Endothelial cell of umbilical vein (primary cell): ENCODE measurements around the gene DUSP22. TPM values are rescaled to one million over a fixed set of nuclear protein-coding genes. Genes with fewer than 3 reads are reported as not detected.

ENCODE experiments used
- BruUV-seq: library from RNA; stranded (reverse); fragments of 400-500 nt; replicated peaks from 2 replicates; lab custom pipeline; 2021; lab: Mats Ljungman, UMichigan
- CTCF ChIA-PET: fragments of 300-600, 350-600 bp; sonication (Branson Sonifier 250); formaldehyde crosslinking; loops from one replicate; lab custom pipeline; 2021; ENCODE audit warnings: antibody characterized with exemption, inconsistent platforms; lab: Charles Lee
- POLR2A ChIA-PET: fragments of 300-600, 350-600 bp; sonication (Branson Sonifier 250); formaldehyde crosslinking; loops from one replicate; lab custom pipeline; 2021; ENCODE audit warnings: antibody characterized with exemption, inconsistent platforms; lab: Charles Lee
- DNase-seq: peaks from one replicate; pipeline ENCODE4 v3.0.0-alpha.2; 2011; ENCODE audit warnings: low read depth, low spot score
- FAIRE-seq: peaks from 2 replicates; lab custom pipeline; 2011; peaks lifted over from hg19 to GRCh38; lab: Jason Lieb, UNC
- H2AFZ ChIP-seq: 2 replicates; pipeline ENCODE4 v1.6.0; 2012; ENCODE audit warnings: low read depth, low read length, control low read depth, inconsistent platforms
- H3K27ac ChIP-seq: 2 replicates; pipeline ENCODE4 v1.5.1; 2011; ENCODE audit warnings: low read depth, mild to moderate bottlenecking, control low read depth, low read length, moderate library complexity; ENCODE audit not compliant: insufficient read depth
- H3K27me3 ChIP-seq, 2 experiments: 2 replicates each; pipeline versions ENCODE4 v1.6.0 to v1.6.1; 2011; ENCODE audit warnings: low read length in 2 of 2, mixed read lengths in 1 of 2; ENCODE audit not compliant: control insufficient read depth in 2 of 2, insufficient read depth in 2 of 2
- H3K36me3 ChIP-seq, 2 experiments: 2 replicates in 1 of 2; 3 replicates in 1 of 2; pipeline ENCODE4 v1.5.1; 2011; ENCODE audit warnings: low read length in 2 of 2, mild to moderate bottlenecking in 1 of 2, moderate library complexity in 1 of 2; ENCODE audit not compliant: control insufficient read depth in 2 of 2, insufficient read depth in 2 of 2; ENCODE audit errors: extremely low read depth in 1 of 2
- H3K4me1 ChIP-seq: 3 replicates; pipeline ENCODE4 v1.5.1; 2011; ENCODE audit warnings: mild to moderate bottlenecking, low read length; ENCODE audit not compliant: control insufficient read depth, insufficient read depth; ENCODE audit errors: extremely low read depth
- H3K4me2 ChIP-seq: 2 replicates; pipeline ENCODE4 v1.6.1; 2011; ENCODE audit warnings: low read length, control low read depth, mixed read lengths; ENCODE audit not compliant: insufficient read depth
- H3K4me3 ChIP-seq, 3 experiments: fragments of 200-600 bp in 1 of 3; sonication (generic), shearing (Covaris generic) in 1 of 3; replicated peaks in 1 of 3; 2 replicates each; pipeline ENCODE4 v1.5.1; 2011 to 2016; ENCODE audit warnings: control low read depth in 3 of 3, low read length in 3 of 3, mild to moderate bottlenecking in 2 of 3, inconsistent platforms in 1 of 3, low read depth in 1 of 3, moderate library complexity in 1 of 3; ENCODE audit not compliant: insufficient read depth in 1 of 3
- H3K79me2 ChIP-seq: 2 replicates; pipeline ENCODE4 v1.6.0; 2012; ENCODE audit warnings: low read length, inconsistent platforms; ENCODE audit not compliant: control insufficient read depth, insufficient read depth
- H3K9ac ChIP-seq: replicated peaks from 2 replicates; pipeline ENCODE3; 2011; ENCODE audit warnings: low read length, control low read depth; ENCODE audit not compliant: insufficient read depth; ENCODE audit errors: extremely low read depth
- H3K9me1 ChIP-seq: replicated peaks from 3 replicates; pipeline ENCODE4 v1.6.0; 2011; ENCODE audit warnings: mild to moderate bottlenecking, low read length; ENCODE audit not compliant: control insufficient read depth, insufficient read depth; ENCODE audit errors: extremely low read depth
- H3K9me3 ChIP-seq: replicated peaks from 2 replicates; pipeline ENCODE4 v1.5.1; 2012; ENCODE audit warnings: low read length, inconsistent platforms; ENCODE audit not compliant: control insufficient read depth, insufficient read depth
- H4K20me1 ChIP-seq: replicated peaks from 2 replicates; pipeline ENCODE3; 2011; ENCODE audit warnings: mild to moderate bottlenecking, low read length; ENCODE audit not compliant: control insufficient read depth, insufficient read depth; ENCODE audit errors: extremely low read depth
- CTCF ChIP-seq, 2 donors: IDR thresholded peaks; 1 replicate in 1 of 2; 2 replicates in 1 of 2; pipeline ENCODE4 v1.5.1; 2011; ENCODE audit warnings: low read length in 2 of 2, mild to moderate bottlenecking in 2 of 2, moderate library complexity in 2 of 2, control low read depth in 1 of 2, inconsistent platforms in 1 of 2, low read depth in 1 of 2; ENCODE audit not compliant: insufficient read depth in 1 of 2; ENCODE audit errors: extremely low read depth in 1 of 2
- EZH2 ChIP-seq: IDR thresholded peaks from 2 replicates; pipeline ENCODE4 v1.6.1; 2012; ENCODE audit warnings: borderline replicate concordance, low read depth, mild to moderate bottlenecking, moderate library complexity, low read length, inconsistent platforms; ENCODE audit not compliant: severe bottlenecking
- FOS ChIP-seq: IDR thresholded peaks from 2 replicates; pipeline ENCODE4 v1.6.1; 2011; ENCODE audit warnings: mild to moderate bottlenecking, low read length, moderate library complexity, borderline replicate concordance; ENCODE audit not compliant: insufficient read depth
- GATA2 ChIP-seq: IDR thresholded peaks from 2 replicates; pipeline ENCODE4 v1.7.0; 2011; ENCODE audit warnings: low read depth, mild to moderate bottlenecking, moderate library complexity, mixed read lengths, low read length; ENCODE audit not compliant: insufficient read length, insufficient read depth
- JUN ChIP-seq: IDR thresholded peaks from 2 replicates; pipeline ENCODE4 v1.6.1; 2011; ENCODE audit warnings: borderline replicate concordance, low read depth; ENCODE audit not compliant: insufficient read length, insufficient read depth
- MYC ChIP-seq: IDR thresholded peaks from one replicate; pipeline ENCODE4 v1.6.1; 2011; ENCODE audit warnings: mild to moderate bottlenecking, low read depth, low read length
- POLR2A ChIP-seq: IDR thresholded peaks from 2 replicates; pipeline ENCODE4 v1.6.1; 2012; ENCODE audit warnings: low read depth, mild to moderate bottlenecking, control low read depth, low read length
- POLR2AphosphoS5 ChIP-seq: IDR thresholded peaks from 2 replicates; pipeline ENCODE4 v1.6.1; 2012; ENCODE audit warnings: low read depth, mild to moderate bottlenecking, control low read depth, low read length, moderate library complexity; ENCODE audit not compliant: insufficient read depth
- dilution Hi-C: fragments of 300-500 bp; cut with MboI; formaldehyde crosslinking; loops from one replicate; pipeline ENCODE4 v1.15.0; 2019; ENCODE audit warnings: low sequenced_read_pairs; ENCODE audit not compliant: extremely low pct_ligation_motif_present
- intact Hi-C: fragments of 100-400 bp; cut with micrococcal nuclease; formaldehyde crosslinking; loops from one replicate; pipeline ENCODE4 v1.10.0; 2022
- polyA plus RNA-seq, 4 experiments: library from polyadenylated mRNA; depleted of rRNA in 3 of 4; stranded (reverse) in 3 of 4; unstranded in 1 of 4; fragments of >200 nt; gene quantifications; 2 replicates each; pipeline versions ENCODE4 v1.2.1 to v1.2.3, GENCODE V29; 2011 to 2012; ENCODE audit warnings: missing spikeins in 1 of 4
- total RNA-seq: library from RNA; stranded (reverse); gene quantifications from 2 replicates; pipeline ENCODE4 v1.2.3, GENCODE V29; 2021
- TF ChIP-seq, protein P1 (sequence below): IDR thresholded peaks from 2 replicates; pipeline ENCODE4 v1.6.1; 2011; ENCODE audit not compliant: insufficient read depth, insufficient read length

Gene DUSP22
- total and polyA plus RNA-seq, 2 donors (not counting 3 experiments of a cell fraction or from before 2014, with no cell fraction given), result 23.2 to 33.9 TPM

GRCh38 chr6:347951-348859 is 55.9 kb downstream of the DUSP22 start:
- intact Hi-C loops, result no loop called here
- DNase-seq, result no peak
- H2AFZ ChIP-seq, result no peak overlapping the region
- CTCF ChIA-PET, result no interaction called here
- H3K27me3 ChIP-seq, result no peaks in the 10 kb centered on the region
- H3K27ac ChIP-seq, result no peak overlapping the region
- no peaks in the 10 kb centered on the region for H3K9me1 ChIP-seq
- BruUV-seq, result no TSS peak
- H3K9me3 ChIP-seq, result no peaks in the 10 kb centered on the region
- no peaks in the 10 kb centered on the region for H4K20me1 ChIP-seq
- H3K36me3 ChIP-seq, result peaks cover 0 to 9% of the 10 kb centered on the region in 2 experiments
- H3K79me2 ChIP-seq, result no peaks in the 10 kb centered on the region
- no peak overlapping the region for H3K4me3 ChIP-seq
- H3K9ac ChIP-seq, result no peak overlapping the region
- no peak for FAIRE-seq
- POLR2A ChIA-PET, result no interaction called here
- TF ChIP-seq CTCF (IDR thresholded peaks at IDR 0.05; ENCODE audit: extremely low read depth in 1 of 2, insufficient read depth in 1 of 2, low read depth in 1 of 2, low read length in 2 of 2), result no peak
- H3K4me2 ChIP-seq, result no peak overlapping the region
- no peaks in the 10 kb centered on the region for H3K4me1 ChIP-seq
- dilution Hi-C loops, result no loop called here

- Histone ChIP-seq H3K27ac (no peak overlapping the region), H3K4me1 (no peaks in the 10 kb centered on the region), H3K4me2 (no peak overlapping the region), H3K9me1 (no peaks in the 10 kb centered on the region), H3K27me3 (no peaks in the 10 kb centered on the region), H3K79me2 (no peaks in the 10 kb centered on the region), H3K9me3 (no peaks in the 10 kb centered on the region), H3K4me3 (no peak overlapping the region), H2AFZ (no peak overlapping the region), H3K9ac (no peak overlapping the region), H4K20me1 (no peaks in the 10 kb centered on the region), H3K36me3 (peaks cover 0 to 9% of the 10 kb centered on the region in 2 experiments)
- TF ChIP-seq FOS, result no peak
- no peak for TF ChIP-seq GATA2
- no peak for TF ChIP-seq POLR2A
- no peak for TF ChIP-seq POLR2AphosphoS5
- TF ChIP-seq MYC, result no peak
- TF ChIP-seq JUN, result no peak
- TF ChIP-seq, protein P1, sequence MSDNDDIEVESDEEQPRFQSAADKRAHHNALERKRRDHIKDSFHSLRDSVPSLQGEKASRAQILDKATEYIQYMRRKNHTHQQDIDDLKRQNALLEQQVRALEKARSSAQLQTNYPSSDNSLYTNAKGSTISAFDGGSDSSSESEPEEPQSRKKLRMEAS, result no peak
- TF ChIP-seq CTCF (IDR thresholded peaks at IDR 0.05; ENCODE audit: extremely low read depth in 1 of 2, insufficient read depth in 1 of 2, low read depth in 1 of 2, low read length in 2 of 2), result no peak
- TF ChIP-seq EZH2, result no peak
- ChIA-PET CTCF (interaction anchor here (1.4 to 1.9 kb wide), 2 partner anchors 9 to 16 kb away, joined by 3 to 6 read pairs; no protein-coding TSS in a partner anchor), POLR2A (no interaction called here)
- FAIRE-seq (no peak), DNase-seq (no peak)
- intact Hi-C loops (no loop called here), dilution Hi-C loops (no loop called here)
- no TSS peak for BruUV-seq
Measured at GRCh38 chr6:348860-349396, 56.6 kb downstream of the DUSP22 start.
